K562 (cell line): ENCODE measurements around the gene UBE2N. TPM values are rescaled to one million over a fixed set of nuclear protein-coding genes. Genes with fewer than 3 reads are reported as not detected.

Experiments
- ASH1L ChIP-seq: fragments of 450-650 bp; IDR thresholded peaks from 2 replicates; pipeline ENCODE4 v1.6.1; 2018; ENCODE audit warnings: borderline replicate concordance, mild to moderate bottlenecking, low read depth; ENCODE audit not compliant: partially characterized antibody
- KAT7 ChIP-seq: sonication (generic); formaldehyde crosslinking; IDR thresholded peaks from 2 replicates; pipeline ENCODE4 v1.8.0; 2022; ENCODE audit warnings: missing genetic modification reagents, mild to moderate bottlenecking, borderline replicate concordance
- RBM25 ChIP-seq: fragments of 200-400 bp; formaldehyde crosslinking; IDR thresholded peaks from 2 replicates; pipeline ENCODE4 v1.6.1; 2018; ENCODE audit warnings: low read length, low read depth, moderate library complexity; ENCODE audit not compliant: severe bottlenecking
- SP1 ChIP-seq: sonication (generic); formaldehyde crosslinking; IDR thresholded peaks from 2 replicates; pipeline ENCODE4 v1.8.1; 2022; ENCODE audit warnings: mild to moderate bottlenecking, missing genetic modification reagents
- THAP7 ChIP-seq: fragments of 250-450 bp; sonication (Bioruptor Pico); IDR thresholded peaks from 2 replicates; pipeline ENCODE4 v1.5.0; 2021
- YY1 ChIP-seq, 3 experiments: IDR thresholded peaks; 2 replicates each; pipeline ENCODE4 v1.6.1; 2011; ENCODE audit warnings: low read length in 2 of 3, mild to moderate bottlenecking in 2 of 3, moderate library complexity in 2 of 3, borderline replicate concordance in 1 of 3, control low read depth in 1 of 3, low read depth in 1 of 3; ENCODE audit not compliant: insufficient read depth in 3 of 3, insufficient replicate concordance in 2 of 3, control insufficient read depth in 1 of 3, insufficient read length in 1 of 3; ENCODE audit errors: extremely low read depth in 1 of 3
- ZNF197 ChIP-seq: fragments of 200-800 bp; sonication (Bioruptor generic); IDR thresholded peaks from 2 replicates; pipeline ENCODE4 v1.6.1; 2016; ENCODE audit warnings: low read depth, missing genetic modification characterization, missing compliant biosample characterization
- ZNF280A ChIP-seq: fragments of 450-650 bp; IDR thresholded peaks from 2 replicates; pipeline ENCODE4 v1.6.1; 2018; ENCODE audit warnings: mild to moderate bottlenecking, low read depth; ENCODE audit not compliant: partially characterized antibody
- ZNF511 ChIP-seq: sonication (generic); formaldehyde crosslinking; IDR thresholded peaks from 2 replicates; pipeline ENCODE4 v1.8.0; 2022; ENCODE audit warnings: mild to moderate bottlenecking, missing genetic modification reagents
- ZNF561 ChIP-seq: fragments of 450-650 bp; formaldehyde crosslinking; conservative IDR thresholded peaks from 2 replicates; pipeline ENCODE4 v1.4.0; 2020; ENCODE audit warnings: mild to moderate bottlenecking, moderate library complexity
- polyA plus RNA-seq, 8 experiments: library from polyadenylated mRNA; depleted of rRNA in 4 of 8; stranded (reverse) in 5 of 8; unstranded in 3 of 8; fragments of >200 nt; fragmentation: Nextera tagmentation in 2 of 8; fragmentation: Illumina TruSeq in 1 of 8; extraction: Ambion mirVana in 2 of 8; extraction: Trizol in 1 of 8; gene quantifications; 2 replicates each; pipeline versions ENCODE4 v1.2.1 to v1.2.3, GENCODE V29; 2011 to 2014; ENCODE audit warnings: inconsistent platforms in 1 of 8, missing spikeins in 1 of 8
- total RNA-seq, 7 experiments: library from RNA; depleted of rRNA in 6 of 7; stranded (reverse); fragments of >200 nt in 6 of 7; fragmentation: Illumina TruSeq in 2 of 7; extraction: Trizol in 2 of 7; gene quantifications; 2 replicates each; pipeline versions ENCODE4 v1.2.1 to v1.2.3, GENCODE V29; 2011 to 2021; ENCODE audit warnings: low replicate concordance in 1 of 7

UBE2N gene
- total and polyA plus RNA-seq, 9 of the 15 experiments (the other 6 are each of a cell fraction or from before 2014, with no cell fraction given) = 189 to 826 (median 260) TPM

GRCh38 chr12:93373961-93374656 is 67.6 kb downstream of the UBE2N start (continued):
- TF ChIP-seq THAP7 (CRISPR knock-in tag) (no peak), SP1 (CRISPR knock-in tag) (no peak), KAT7 (CRISPR knock-in tag) (peak; percentile 28; the same call in 1 of the 2 replicates), ZNF511 (CRISPR knock-in tag) (no peak), ZNF197 (CRISPR knock-in tag) (peak; percentile 39; the same call in 1 of the 2 replicates), ASH1L (no peak), ZNF561 (CRISPR knock-in tag) (no peak), RBM25 (peak; percentile 16), ZNF280A (no peak), YY1 (IDR thresholded peaks at IDR 0.05; ENCODE audit: borderline replicate concordance in 1 of 3, control insufficient read depth in 1 of 3, extremely low read depth in 1 of 3, insufficient read depth in 3 of 3, insufficient read length in 1 of 3, insufficient replicate concordance in 2 of 3, low read depth in 1 of 3, low read length in 2 of 3) (no peak)
